ENCODE results near the gene WLS.
"Not testable (repeated sequence)": the region's sequence is repeated elsewhere in the genome, so short reads cannot be mapped to it uniquely, and the experiment has no call there.

- not testable (repeated sequence) for TF ChIP-seq CTCF (IDR thresholded peaks at IDR 0.05; ENCODE audit: poor library complexity, severe bottlenecking); SMC3 (conservative IDR thresholded peaks at IDR 0.05; ENCODE audit: poor library complexity); POLR2AphosphoS5 (IDR thresholded peaks at IDR 0.05); EZH2 (IDR thresholded peaks at IDR 0.05; ENCODE audit: borderline replicate concordance, insufficient read depth, low read length, poor library complexity, severe bottlenecking); REST (IDR thresholded peaks at IDR 0.05; ENCODE audit: borderline replicate concordance); MXI1 (conservative IDR thresholded peaks at IDR 0.05; ENCODE audit: poor library complexity, severe bottlenecking); TAF1 (IDR thresholded peaks at IDR 0.05; ENCODE audit: low read depth)
These were observed 70.7 kb downstream of the WLS start for GRCh38 chr1:68161672-68162071.

Data from neural cell (in vitro differentiated cells).